A549 treated with DMSO at 1 μM for 4 hours (cell line): ENCODE measurements around the gene PPP1R18. TPM values are rescaled to one million over a fixed set of nuclear protein-coding genes. Genes with fewer than 3 reads are reported as not detected.

Experiments used
- total RNA-seq: library from RNA; stranded (reverse); fragments of 200-300 nt; extraction: Qiagen RNA extraction; gene quantifications from 5 replicates; pipeline ENCODE4 v1.2.3, GENCODE V29; 2022; ENCODE audit warnings: low read depth

The PPP1R18 gene
- 45.9 to 52.5 TPM (median 47.2 TPM) in 5 replicates for total RNA-seq

GRCh38 chr6:30686009-30686907 is at the start of gene PPP1R18:
TSS of gene PPP1R18 (minus strand) at chr6:30686645. CDS start at chr6:30686018, 627 bp downstream.

GRCh38 chr6:30719791-30720737 is 33.6 kb upstream of the PPP1R18 start, which contains the start of gene TUBB:
TSS of gene TUBB (plus strand) at chr6:30720352. CDS start at chr6:30720507, 155 bp downstream.

GRCh38 chr6:30717129-30717844 is 30.8 kb upstream of the PPP1R18 start, which contains the start of gene MDC1:
TSS of gene MDC1 (minus strand) at chr6:30717281. CDS start at chr6:30715175, 2,106 bp downstream.

GRCh38 chr6:30690403-30691207 is 4.2 kb upstream of the PPP1R18 start, which contains the start of gene NRM:
TSS of gene NRM (minus strand) at chr6:30690984. CDS start at chr6:30690974, 10 bp downstream.

GRCh38 chr6:30672445-30673253 is 13.8 kb downstream of the PPP1R18 start, which contains the start of gene DHX16:
TSS of gene DHX16 (minus strand) at chr6:30673006. CDS start at chr6:30672841, 165 bp downstream.

GRCh38 chr6:30646450-30647241 is 39.8 kb downstream of the PPP1R18 start, which contains the start of gene C6orf136:
TSS of gene C6orf136 (plus strand) at chr6:30647133. CDS start at chr6:30647232, 99 bp downstream.

GRCh38 chr6:30626484-30627366 is 59.7 kb downstream of the PPP1R18 start, which contains the start of gene ATAT1:
TSS of gene ATAT1 (plus strand) at chr6:30626874.

Other genes with a start within 250 kb of the PPP1R18 start
- 60.5 to 68.3 TPM (median 64.0 TPM) in 5 replicates for gene HLA-E, start 197.1 kb downstream of the PPP1R18 start, total RNA-seq
- gene GNL1, start 130.2 kb downstream of the PPP1R18 start, total RNA-seq, result 29.4 to 36.9 TPM (median 34.2 TPM) in 5 replicates
- gene PRR3, start 129.3 kb downstream of the PPP1R18 start, total RNA-seq, result 15.0 to 17.8 TPM (median 15.5 TPM) in 5 replicates
- 54.6 to 59.1 TPM (median 55.0 TPM) in 5 replicates for gene ABCF1, start 115.2 kb downstream of the PPP1R18 start, total RNA-seq
- gene PPP1R10, start 69.4 kb downstream of the PPP1R18 start, total RNA-seq, result 26.5 to 49.4 TPM (median 34.1 TPM) in 5 replicates
- 69.1 to 95.9 TPM (median 73.8 TPM) in 5 replicates for gene MRPS18B, start 68.8 kb downstream of the PPP1R18 start, total RNA-seq
- 5.1 to 6.7 TPM (median 6.0 TPM) in 5 replicates for gene ATAT1, start 59.8 kb downstream of the PPP1R18 start, total RNA-seq
- gene C6orf136, start 39.5 kb downstream of the PPP1R18 start, total RNA-seq, result 9.6 to 14.3 TPM (median 13.5 TPM) in 5 replicates
- 24.8 to 29.7 TPM (median 29.0 TPM) in 5 replicates for gene DHX16, start 13.6 kb downstream of the PPP1R18 start, total RNA-seq
- gene NRM, start 4.3 kb upstream of the PPP1R18 start, total RNA-seq, result 24.4 to 30.4 TPM (median 27.2 TPM) in 5 replicates
- 14.9 to 23.1 TPM (median 18.3 TPM) in 5 replicates for gene MDC1, start 30.6 kb upstream of the PPP1R18 start, total RNA-seq
- 879 to 1,021 TPM (median 905 TPM) in 5 replicates for gene TUBB, start 33.7 kb upstream of the PPP1R18 start, total RNA-seq
- gene FLOT1, start 56.0 kb upstream of the PPP1R18 start, total RNA-seq, result 81.4 to 94.3 TPM (median 88.8 TPM) in 5 replicates
- 129 to 154 TPM (median 152 TPM) in 5 replicates for gene IER3, start 57.9 kb upstream of the PPP1R18 start, total RNA-seq
- gene DDR1, start 197.9 kb upstream of the PPP1R18 start, total RNA-seq, result 47.7 to 53.6 TPM (median 49.4 TPM) in 5 replicates
- 17.6 to 20.8 TPM (median 18.6 TPM) in 5 replicates for gene GTF2H4, start 221.6 kb upstream of the PPP1R18 start, total RNA-seq
- 10.3 to 14.0 TPM (median 12.2 TPM) in 5 replicates for gene VARS2, start 227.6 kb upstream of the PPP1R18 start, total RNA-seq
- gene SFTA2, start 245.5 kb upstream of the PPP1R18 start, total RNA-seq, result not detected in 5 replicates